Measurements from ENCODE around the gene TTC32.

DNA sequence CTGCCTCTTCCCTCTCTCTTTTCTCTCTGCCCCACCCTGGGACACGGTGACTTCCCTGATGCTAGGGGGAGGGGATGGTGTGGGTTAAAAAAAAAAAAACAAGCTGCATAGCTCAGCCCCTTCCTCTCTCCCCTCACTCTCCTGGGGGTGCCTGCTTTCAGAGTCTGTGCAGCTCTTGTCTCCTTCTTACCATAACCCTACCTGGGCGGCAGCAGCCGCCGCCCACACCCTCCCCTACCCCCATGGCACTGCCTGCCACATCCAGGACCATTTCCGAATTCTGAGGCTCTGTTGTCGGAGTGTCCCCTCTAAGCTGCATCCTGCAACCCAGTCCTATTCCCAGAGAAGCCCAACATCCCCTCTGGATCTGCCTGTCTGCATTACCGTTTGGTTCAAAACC lies 16.0 kb downstream of the TTC32 start:
- TF ChIP-seq, protein P1, sequence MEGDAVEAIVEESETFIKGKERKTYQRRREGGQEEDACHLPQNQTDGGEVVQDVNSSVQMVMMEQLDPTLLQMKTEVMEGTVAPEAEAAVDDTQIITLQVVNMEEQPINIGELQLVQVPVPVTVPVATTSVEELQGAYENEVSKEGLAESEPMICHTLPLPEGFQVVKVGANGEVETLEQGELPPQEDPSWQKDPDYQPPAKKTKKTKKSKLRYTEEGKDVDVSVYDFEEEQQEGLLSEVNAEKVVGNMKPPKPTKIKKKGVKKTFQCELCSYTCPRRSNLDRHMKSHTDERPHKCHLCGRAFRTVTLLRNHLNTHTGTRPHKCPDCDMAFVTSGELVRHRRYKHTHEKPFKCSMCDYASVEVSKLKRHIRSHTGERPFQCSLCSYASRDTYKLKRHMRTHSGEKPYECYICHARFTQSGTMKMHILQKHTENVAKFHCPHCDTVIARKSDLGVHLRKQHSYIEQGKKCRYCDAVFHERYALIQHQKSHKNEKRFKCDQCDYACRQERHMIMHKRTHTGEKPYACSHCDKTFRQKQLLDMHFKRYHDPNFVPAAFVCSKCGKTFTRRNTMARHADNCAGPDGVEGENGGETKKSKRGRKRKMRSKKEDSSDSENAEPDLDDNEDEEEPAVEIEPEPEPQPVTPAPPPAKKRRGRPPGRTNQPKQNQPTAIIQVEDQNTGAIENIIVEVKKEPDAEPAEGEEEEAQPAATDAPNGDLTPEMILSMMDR (IDR thresholded peaks at IDR 0.05; ENCODE audit: low read length) = no peak
- no peak for TF ChIP-seq EZH2 (IDR thresholded peaks at IDR 0.05; ENCODE audit: borderline replicate concordance, low read length)

All from OCI-LY1 (cell line).